ENCODE data around the gene PLK2.

The PLK2 gene
- 122 to 162 (median 147) reads per million in 4 donors for total RNA-seq

DNA sequence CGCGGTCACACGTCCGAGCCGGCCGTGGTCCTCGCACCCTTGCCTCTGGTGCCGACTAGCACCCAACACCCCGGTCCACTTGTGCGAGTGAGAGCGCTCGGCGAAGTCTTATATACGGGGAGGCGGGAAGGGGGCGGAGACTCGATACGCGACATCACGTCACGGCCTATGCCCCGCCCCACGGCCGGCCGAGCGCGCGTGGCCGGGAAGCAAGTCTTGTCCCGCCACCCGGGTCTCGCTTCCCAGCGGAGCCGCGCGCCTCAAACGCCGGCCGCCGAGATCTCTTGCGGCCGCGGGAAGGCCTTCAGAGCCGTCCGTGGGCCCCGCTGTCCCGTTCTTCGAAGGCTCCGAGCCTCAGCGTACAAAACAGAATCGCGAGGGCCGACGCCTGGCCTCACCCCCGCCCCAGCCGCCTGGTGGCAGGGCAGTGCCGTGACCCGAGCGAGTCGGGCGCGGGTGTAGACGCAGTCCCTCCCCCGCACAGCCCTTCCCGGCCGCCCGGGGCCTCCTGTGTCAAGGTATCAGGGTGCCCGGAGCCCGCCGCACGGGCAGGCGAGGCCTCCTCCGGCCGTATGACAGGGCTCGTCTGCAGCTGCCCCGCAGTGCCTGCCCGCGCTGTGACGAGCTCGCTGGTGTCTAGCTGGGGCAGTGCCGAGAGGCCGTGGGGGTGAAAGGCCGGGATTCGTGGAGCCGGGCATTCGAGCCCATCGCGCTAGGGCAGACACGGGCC lies at the start of gene PLK2:
Gene PLK2 (minus strand): TSS at position 85 of the 730 bp plus-strand sequence. CDS start 127 bp downstream, outside the sequence.
- peak; percentile 82 to 91 (median 87) for DNase-seq

- no peak for DNase-seq
Observed at GRCh38 chr5:58507715-58508114, 47.8 kb upstream of the PLK2 start.

DNA sequence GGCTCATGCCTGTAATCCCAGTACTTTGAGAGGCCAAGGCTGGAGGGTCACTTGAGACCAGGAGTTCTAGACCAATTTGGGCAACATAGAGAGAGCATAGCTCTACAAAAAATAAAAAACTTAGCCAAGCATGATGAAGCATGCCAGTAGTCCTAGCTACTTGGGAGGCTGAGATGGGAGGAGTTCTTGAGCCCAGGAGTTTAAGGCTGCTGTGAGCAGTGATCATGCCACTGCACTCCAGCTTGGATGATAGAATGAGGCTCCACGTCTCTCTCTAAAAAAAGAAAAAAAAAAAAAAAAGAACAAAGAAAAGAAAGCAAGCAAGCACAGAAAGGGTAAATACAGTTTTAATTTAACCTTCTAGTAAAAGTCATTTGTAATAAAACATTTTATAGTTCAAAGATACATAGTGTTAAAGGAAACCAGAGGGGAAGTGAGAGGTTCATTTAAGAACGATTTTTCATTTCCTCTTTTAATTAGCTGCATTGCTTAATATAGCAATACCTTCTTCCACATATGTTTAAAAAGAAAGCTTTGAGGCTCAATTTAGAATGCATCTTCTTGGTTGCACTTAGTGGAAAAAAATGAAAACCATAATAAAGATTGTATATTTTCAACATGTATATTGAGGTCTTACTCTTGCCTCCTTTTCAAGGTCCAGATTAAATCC lies 46.2 kb upstream of the PLK2 start:
- no peak for DNase-seq

- no peak for DNase-seq
Observed at GRCh38 chr5:58505502-58505901, 45.6 kb upstream of the PLK2 start.

DNA sequence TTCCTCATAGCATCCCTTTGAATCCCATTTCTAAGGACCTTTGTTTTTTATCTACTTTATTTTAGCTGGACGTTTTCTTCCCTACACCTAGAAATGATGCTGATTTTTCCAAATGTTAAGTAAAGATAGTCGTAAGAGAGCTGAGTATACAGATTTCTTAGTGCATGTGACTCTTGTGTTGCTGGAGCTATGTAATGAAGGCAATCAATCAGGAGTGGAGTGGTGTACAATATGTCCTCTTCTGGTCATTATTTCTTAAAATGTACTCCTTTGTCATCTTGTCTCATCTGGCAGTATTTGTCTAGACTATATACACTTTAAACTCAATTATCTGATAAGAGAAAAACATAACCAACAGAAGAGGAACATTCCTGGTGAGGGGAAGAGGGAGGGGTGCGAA lies 44.9 kb upstream of the PLK2 start:
- no peak for DNase-seq

GRCh38 chr5:58503390-58504046 lies 43.6 kb upstream of the PLK2 start:
- DNase-seq: no peak

DNA sequence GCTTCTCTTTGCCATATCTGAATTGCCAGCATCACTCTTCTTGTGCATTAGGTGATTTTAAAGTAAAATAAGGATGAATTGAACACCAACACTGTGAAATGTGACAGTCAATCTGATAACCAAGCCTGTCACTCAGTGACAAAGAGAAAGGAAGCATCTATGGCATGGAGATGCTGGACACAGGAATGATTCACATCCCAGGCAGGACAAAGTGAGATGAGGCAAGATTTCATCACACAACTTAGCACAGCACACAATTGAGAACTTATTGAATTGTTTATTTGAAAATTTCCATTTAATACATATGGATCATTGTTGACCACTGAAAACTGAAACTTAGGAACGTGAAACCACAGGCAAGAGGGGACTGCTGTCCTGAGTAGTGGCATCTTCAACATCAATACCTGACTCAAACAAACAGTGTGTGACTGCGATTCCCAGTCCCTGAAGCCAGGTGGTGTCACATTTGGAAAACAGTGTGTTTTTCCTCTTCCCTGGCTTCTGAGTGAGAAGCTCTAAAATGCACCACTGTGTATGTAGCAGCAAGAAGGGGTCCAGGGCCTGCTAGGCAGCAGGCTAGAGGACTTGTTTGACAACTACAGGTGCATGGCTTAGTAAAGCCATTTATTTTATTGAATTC lies 42.0 kb upstream of the PLK2 start:
- DNase-seq: no peak

DNA sequence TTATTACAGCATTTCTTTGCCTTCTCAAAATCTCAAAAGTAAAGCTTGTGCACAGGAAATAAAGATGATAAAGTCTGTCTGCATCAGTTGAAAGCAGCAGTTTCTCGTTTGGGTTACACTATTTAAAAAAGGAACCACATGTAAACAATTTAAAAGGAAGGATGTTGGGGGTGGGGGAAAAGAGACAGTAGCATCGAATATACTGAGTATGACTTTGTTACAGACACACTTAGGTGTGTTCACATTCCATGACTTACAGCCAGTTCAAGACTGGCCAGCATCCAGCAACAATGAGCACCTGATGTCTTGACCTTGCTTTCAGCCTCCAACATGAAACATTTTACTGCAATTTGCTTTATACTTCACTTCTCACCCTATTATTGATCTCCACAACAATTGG lies 40.1 kb upstream of the PLK2 start:
- peak in 1 of 5 donors; percentile 1 for DNase-seq

GRCh38 chr5:58499231-58499630 lies 39.3 kb upstream of the PLK2 start:
- no peak for DNase-seq

DNA sequence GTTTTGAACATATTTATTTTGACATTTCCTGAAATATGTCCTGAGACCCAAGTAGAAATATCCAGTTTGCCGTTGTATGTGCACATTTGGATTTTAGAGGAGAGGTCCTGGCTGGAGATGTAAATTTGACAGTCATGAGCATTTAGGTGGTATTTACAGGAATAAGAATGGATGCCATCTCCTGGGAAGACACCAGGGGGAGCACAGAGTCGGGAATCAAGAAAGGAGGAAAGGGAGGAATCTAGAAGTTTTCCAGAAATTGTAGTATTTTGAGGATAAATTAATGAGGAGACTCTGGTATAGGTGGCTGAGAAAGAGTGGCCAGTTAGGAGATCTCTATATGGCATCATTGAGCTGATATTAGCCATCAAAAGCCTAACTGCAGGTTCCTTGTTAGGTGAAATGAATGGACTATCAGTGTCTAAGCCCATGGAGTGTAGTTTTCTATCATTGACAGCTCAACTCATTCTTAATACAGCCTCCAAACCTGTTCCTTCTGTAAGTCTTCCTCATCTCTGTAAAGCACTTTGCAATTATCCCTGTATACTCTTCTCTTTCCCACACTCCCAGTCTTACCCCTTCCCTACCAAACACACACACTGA lies 38.6 kb upstream of the PLK2 start:
- DNase-seq: no peak

DNA sequence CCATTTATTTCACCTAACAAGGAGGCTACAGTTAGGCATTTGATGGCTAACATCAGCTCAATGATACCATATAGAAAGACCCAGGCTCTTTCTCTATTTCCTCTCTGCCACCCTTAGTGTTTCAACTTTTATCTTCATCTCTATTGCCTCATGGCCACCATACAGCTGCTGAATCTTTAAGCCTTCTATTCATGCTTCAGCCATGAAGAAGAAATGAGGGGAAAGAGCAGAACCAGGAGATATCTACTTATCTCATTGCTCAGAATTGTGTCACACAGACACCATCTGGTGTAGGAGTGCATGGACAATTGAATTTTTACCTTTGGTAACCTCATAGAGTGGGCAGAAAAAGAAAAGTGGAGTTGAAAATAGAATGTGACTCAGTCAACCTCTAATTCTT lies 38.0 kb upstream of the PLK2 start:
- DNase-seq: no peak

DNA sequence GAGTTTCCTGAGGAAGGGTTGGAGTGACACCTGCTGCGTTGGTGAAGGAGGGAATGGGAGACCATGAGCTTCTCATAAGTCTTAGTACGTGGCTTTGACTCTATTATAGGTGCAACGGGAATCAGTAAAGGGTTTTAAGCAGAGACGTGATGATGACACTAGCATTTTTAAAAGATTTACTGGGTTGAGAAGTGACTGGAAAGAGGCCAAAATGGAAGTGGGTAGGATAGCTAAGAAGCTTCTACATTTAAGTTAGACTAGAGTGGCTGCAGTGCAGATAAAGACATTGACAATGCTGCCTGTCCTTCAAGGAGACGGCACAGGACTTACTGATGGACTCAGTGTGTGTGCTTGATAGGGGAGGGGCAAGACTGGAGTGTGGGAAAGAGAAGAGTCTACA lies 37.5 kb upstream of the PLK2 start:
- no peak for DNase-seq

DNA sequence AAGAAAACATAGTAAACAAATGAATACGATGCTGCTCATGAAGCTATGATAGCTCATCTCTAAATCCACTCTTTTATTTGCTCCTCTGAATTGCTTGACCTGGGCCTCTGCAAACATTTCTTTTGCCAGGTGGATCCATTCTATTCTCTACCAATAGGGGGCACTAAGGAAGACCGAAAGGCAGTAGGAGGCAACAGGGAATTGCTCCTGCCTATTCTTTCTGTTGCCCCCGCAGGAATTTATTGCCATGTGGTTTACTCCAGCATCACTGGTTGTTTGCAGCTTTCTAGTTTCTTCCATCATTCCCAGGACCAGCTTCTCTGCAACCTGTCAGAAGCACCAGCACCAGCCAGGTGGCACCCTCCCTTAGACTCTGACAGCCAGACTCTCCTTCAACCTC lies 36.6 kb upstream of the PLK2 start:
- DNase-seq: no peak

DNA sequence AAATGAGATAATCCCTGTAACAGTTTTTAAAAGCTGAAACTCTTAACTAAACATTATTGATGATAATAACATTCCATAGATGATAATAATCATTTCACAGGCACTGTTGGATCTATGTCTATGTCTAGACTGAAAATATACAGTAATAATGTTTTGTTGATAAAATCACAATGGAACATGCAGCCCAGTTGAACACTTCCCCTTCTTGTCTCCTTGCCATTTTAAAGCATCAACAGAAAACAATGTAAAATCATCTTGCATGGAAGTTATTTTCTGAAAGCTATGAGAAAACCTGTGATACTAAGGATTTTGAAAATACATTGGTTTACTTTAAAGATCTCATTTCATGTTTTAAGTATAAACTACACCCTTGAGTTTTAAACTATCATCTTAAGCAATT lies 33.3 kb upstream of the PLK2 start:
- no peak for DNase-seq

- DNase-seq: no peak
Observed at GRCh38 chr5:58491216-58491892, 31.5 kb upstream of the PLK2 start, which contains the start of gene GAPT. Gene GAPT (plus strand): TSS chr5:58491435. CDS start chr5:58494537, 3,102 bp downstream.

GRCh38 chr5:58490402-58491050 lies 30.6 kb upstream of the PLK2 start:
- no peak for DNase-seq

GRCh38 chr5:58486290-58486689 lies 26.4 kb upstream of the PLK2 start:
- DNase-seq: no peak

DNA sequence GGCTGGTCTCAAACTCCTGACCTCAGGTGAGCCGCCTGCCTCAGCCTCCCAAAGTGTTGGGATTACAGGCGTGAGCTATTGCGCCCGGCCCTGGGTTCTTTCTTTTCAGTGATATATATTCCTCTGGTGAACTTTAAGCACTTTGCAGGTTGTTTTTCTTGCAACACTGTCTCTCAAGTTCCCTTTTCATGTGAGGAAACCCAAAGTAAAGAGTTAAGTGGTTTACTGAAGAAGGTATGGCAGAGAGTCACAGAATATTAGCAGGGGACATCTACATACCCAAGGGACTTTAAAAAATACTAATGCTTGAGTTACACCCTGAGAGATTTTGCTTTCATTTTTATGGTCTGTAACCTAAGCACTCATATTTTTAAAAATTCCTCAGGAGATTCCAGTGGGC lies 24.6 kb upstream of the PLK2 start:
- no peak for DNase-seq

DNA sequence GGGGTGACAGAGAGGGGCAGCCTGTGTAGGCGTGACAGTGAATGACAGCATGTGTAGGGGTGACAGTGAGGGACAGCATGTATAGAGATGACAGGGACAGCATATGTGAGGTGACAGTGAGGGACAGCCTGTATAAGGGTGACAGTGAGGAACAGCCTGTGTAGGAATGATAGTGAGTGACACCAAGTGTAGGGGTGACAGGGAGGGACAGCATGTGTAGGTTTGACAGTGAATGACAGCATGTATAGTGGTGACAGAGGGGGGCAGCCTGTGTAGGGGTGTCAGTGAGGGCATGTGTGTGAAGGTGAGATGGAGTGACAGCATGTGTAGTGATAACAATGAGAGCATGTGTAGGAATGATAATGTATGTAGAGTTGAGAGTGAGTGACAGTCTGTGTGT lies 22.6 kb upstream of the PLK2 start:
- no peak for DNase-seq

GRCh38 chr5:58481828-58482227 lies 21.9 kb upstream of the PLK2 start:
- no peak for DNase-seq

- DNase-seq: no peak
Observed at GRCh38 chr5:58481066-58481676, 21.3 kb upstream of the PLK2 start.

Data from T-helper 1 cell (primary cell).